ENCODE measurements around the gene BMERB1.

GRCh38 chr16:15486661-15487060 lies 52.3 kb downstream of the BMERB1 start:
- TF ChIP-seq CTCF (IDR thresholded peaks at IDR 0.05) (no peak), POLR2A (IDR thresholded peaks at IDR 0.05) (no peak), EP300 (IDR thresholded peaks at IDR 0.05) (no peak), POLR2AphosphoS5 (IDR thresholded peaks at IDR 0.05) (no peak)
